GM23338 (cell line): Measurements from ENCODE around the gene VCL. TPM values are rescaled to one million over a fixed set of nuclear protein-coding genes. Genes with fewer than 3 reads are reported as not detected.

Experiments used
- ATAC-seq: fragments of 200-7000 bp; cut with Tn5 transposase; 3 replicates; pipeline ENCODE4 v1.9.1; 2020
- DNase-seq: peaks from one replicate; pipeline ENCODE4 v3.0.0-alpha.2; 2015; ENCODE audit warnings: low spot score
- H2AFZ ChIP-seq: fragments of 200-600 bp; sonication (generic); 2 replicates; pipeline ENCODE4 v1.8.0; 2016; ENCODE audit warnings: antibody characterized with exemption, mild to moderate bottlenecking, moderate library complexity
- H3F3A ChIP-seq: fragments of 200-600 bp; sonication (generic); replicated peaks from 2 replicates; pipeline ENCODE4 v1.8.0; 2017; ENCODE audit warnings: antibody characterized with exemption, mixed run types, low read depth
- H3K27ac ChIP-seq: fragments of 200-600 bp; sonication (generic); 2 replicates; pipeline ENCODE4 v1.6.1; 2016; ENCODE audit warnings: low read depth
- H3K27me3 ChIP-seq: fragments of 200-600 bp; sonication (generic); 2 replicates; pipeline ENCODE4 v1.8.0; 2016; ENCODE audit warnings: mild to moderate bottlenecking, mixed run types, moderate library complexity; ENCODE audit not compliant: insufficient read depth
- H3K36me3 ChIP-seq: fragments of 200-600 bp; sonication (generic); 2 replicates; pipeline ENCODE4 v1.8.0; 2016; ENCODE audit warnings: mild to moderate bottlenecking; ENCODE audit not compliant: insufficient read depth
- H3K4me1 ChIP-seq: fragments of 200-600 bp; sonication (generic); 2 replicates; pipeline ENCODE4 v1.8.0; 2016; ENCODE audit warnings: mild to moderate bottlenecking, moderate library complexity; ENCODE audit not compliant: insufficient read depth
- H3K4me2 ChIP-seq: fragments of 200-600 bp; sonication (generic); 2 replicates; pipeline ENCODE4 v1.7.1; 2017; ENCODE audit warnings: mixed run types
- H3K4me3 ChIP-seq: fragments of 200-600 bp; sonication (generic); 2 replicates; pipeline ENCODE4 v1.6.1; 2016; ENCODE audit warnings: mixed run types
- H3K79me2 ChIP-seq: fragments of 200-600 bp; sonication (generic); replicated peaks from 2 replicates; pipeline ENCODE4 v1.8.0; 2017; ENCODE audit warnings: mild to moderate bottlenecking; ENCODE audit not compliant: insufficient read depth
- H3K9me2 ChIP-seq: fragments of 200-600 bp; sonication (generic); 2 replicates; pipeline ENCODE4 v1.8.0; 2017; ENCODE audit not compliant: insufficient read depth
- H4K20me1 ChIP-seq: fragments of 200-600 bp; sonication (generic); replicated peaks from 2 replicates; pipeline ENCODE4 v1.8.0; 2017; ENCODE audit warnings: mild to moderate bottlenecking; ENCODE audit not compliant: insufficient read depth
- H3K27ac Mint-ChIP-seq: 2 replicates; pipeline ENCODE4 v1.8.0; 2020; ENCODE audit warnings: inconsistent platforms, mild to moderate bottlenecking, moderate library complexity, mixed read lengths
- H3K27me3 Mint-ChIP-seq: 3 replicates; pipeline ENCODE4 v1.8.0; 2022; ENCODE audit warnings: low read depth, mild to moderate bottlenecking, moderate library complexity, mixed read lengths, inconsistent platforms; ENCODE audit not compliant: insufficient read depth, poor library complexity
- H3K36me3 Mint-ChIP-seq: 3 replicates; pipeline ENCODE4 v1.8.0; 2021; ENCODE audit warnings: low read depth, mild to moderate bottlenecking, inconsistent platforms, moderate library complexity, mixed read lengths
- H3K4me1 Mint-ChIP-seq: 3 replicates; pipeline ENCODE4 v1.8.0; 2020; ENCODE audit warnings: mild to moderate bottlenecking, inconsistent platforms, mixed read lengths
- H3K4me3 Mint-ChIP-seq: 3 replicates; pipeline ENCODE4 v1.8.0; 2021; ENCODE audit warnings: moderate library complexity, mild to moderate bottlenecking, inconsistent platforms, mixed read lengths
- H3K9me3 Mint-ChIP-seq: 3 replicates; pipeline ENCODE4 v1.8.0; 2020; ENCODE audit warnings: moderate library complexity, mild to moderate bottlenecking, inconsistent platforms, mixed read lengths
- CREB1 ChIP-seq: fragments of 250-450 bp; sonication (Bioruptor Pico); IDR thresholded peaks from 2 replicates; pipeline ENCODE4 v1.5.0; 2020; ENCODE audit warnings: low read depth, mild to moderate bottlenecking, moderate library complexity
- CTCF ChIP-seq, 2 experiments: fragments of 200-600 bp in 1 of 2; sonication (generic) in 1 of 2; conservative IDR thresholded peaks; 2 replicates each; pipeline versions ENCODE4 v1.5.1 to v1.6.1; 2016 to 2017; ENCODE audit warnings: antibody characterized with exemption in 2 of 2, low read depth in 2 of 2, mild to moderate bottlenecking in 2 of 2, moderate library complexity in 1 of 2
- ETS1 ChIP-seq: IDR thresholded peaks from 2 replicates; pipeline ENCODE4 v1.6.1; 2016; ENCODE audit warnings: antibody characterized with exemption
- EZH2 ChIP-seq: fragments of 200-600 bp; sonication (generic); IDR thresholded peaks from one replicate; pipeline ENCODE4 v1.8.0; 2017; ENCODE audit warnings: antibody characterized with exemption, mild to moderate bottlenecking, low read depth; ENCODE audit not compliant: unreplicated experiment
- EZH2phosphoT487 ChIP-seq: fragments of 200-600 bp; sonication (generic); IDR thresholded peaks from one replicate; pipeline ENCODE4 v1.8.1; 2018; ENCODE audit warnings: antibody characterized with exemption; ENCODE audit not compliant: unreplicated experiment
- JUNB ChIP-seq: IDR thresholded peaks from one replicate; pipeline ENCODE4 v1.6.1; 2016; ENCODE audit warnings: antibody characterized with exemption; ENCODE audit not compliant: unreplicated experiment
- NANOG ChIP-seq: IDR thresholded peaks from 2 replicates; pipeline ENCODE4 v1.6.1; 2016; ENCODE audit warnings: antibody characterized with exemption, borderline replicate concordance
- POLR2AphosphoS5 ChIP-seq: IDR thresholded peaks from 2 replicates; pipeline ENCODE4 v1.6.1; 2016; ENCODE audit warnings: antibody characterized with exemption, low read depth
- REST ChIP-seq: IDR thresholded peaks from one replicate; pipeline ENCODE4 v1.6.1; 2018; ENCODE audit warnings: antibody characterized with exemption; ENCODE audit not compliant: unreplicated experiment
- STAT1 ChIP-seq: IDR thresholded peaks from one replicate; pipeline ENCODE4 v1.6.1; 2016; ENCODE audit warnings: antibody characterized with exemption; ENCODE audit not compliant: unreplicated experiment
- ZNF114 ChIP-seq: fragments of 250-450 bp; sonication (Bioruptor Pico); IDR thresholded peaks from 2 replicates; pipeline ENCODE4 v1.5.0; 2020; ENCODE audit warnings: mild to moderate bottlenecking, moderate library complexity
- ZNF331 ChIP-seq: fragments of 250-450 bp; sonication (Bioruptor Pico); IDR thresholded peaks from 2 replicates; pipeline ENCODE4 v1.5.0; 2020; ENCODE audit warnings: low read depth, mild to moderate bottlenecking, moderate library complexity
- ZNF462 ChIP-seq: fragments of 250-450 bp; sonication (Bioruptor Pico); IDR thresholded peaks from 2 replicates; pipeline ENCODE4 v1.5.0; 2020; ENCODE audit warnings: mild to moderate bottlenecking, moderate library complexity
- polyA plus RNA-seq: library from polyadenylated mRNA; unstranded; fragments of >200 nt; fragmentation: Nextera tagmentation; extraction: Ambion mirVana; gene quantifications from 2 replicates; pipeline ENCODE4 v1.2.1, GENCODE V29; 2016
- total RNA-seq: library from RNA; depleted of rRNA; stranded (reverse); fragments of >200 nt; shearing (Covaris generic); gene quantifications from 2 replicates; pipeline ENCODE4 v1.2.3, GENCODE V29; 2014

Gene VCL
- total and polyA plus RNA-seq, 2 experiments from 2014 or later: 60.7 to 254 TPM

- no peak overlapping the region for H3K27ac ChIP-seq
- H3K4me3 ChIP-seq: no peak overlapping the region
- Mint-ChIP-seq H3K27me3 (no peaks in the 10 kb centered on the region), H3K9me3 (no peaks in the 10 kb centered on the region), H3K36me3 (no peaks in the 10 kb centered on the region), H3K4me3 (no peak overlapping the region), H3K27ac (no peak overlapping the region), H3K4me1 (peaks cover 19% of the 10 kb centered on the region)
- no peak overlapping the region for H3K4me2 ChIP-seq
- H4K20me1 ChIP-seq: no peaks in the 10 kb centered on the region
- H3K36me3 ChIP-seq: no peaks in the 10 kb centered on the region
- H3K9me2 ChIP-seq: no peaks in the 10 kb centered on the region
- no peak for ATAC-seq
- H3K4me1 ChIP-seq: peaks cover 15% of the 10 kb centered on the region
- no peaks in the 10 kb centered on the region for H3K27me3 ChIP-seq
- DNase-seq: no peak
- H3K79me2 ChIP-seq: no peaks in the 10 kb centered on the region
- H3F3A ChIP-seq: no peaks in the 10 kb centered on the region
- H2AFZ ChIP-seq: no peak overlapping the region
- no peak for TF ChIP-seq JUNB
- no peak for TF ChIP-seq EZH2
- no peak for TF ChIP-seq POLR2AphosphoS5
- no peak for TF ChIP-seq ZNF331 (CRISPR knock-in tag)
- TF ChIP-seq REST: no peak
- TF ChIP-seq EZH2phosphoT487: no peak
- no peak for TF ChIP-seq NANOG
- TF ChIP-seq ZNF114: no peak
- no peak for TF ChIP-seq ETS1
- TF ChIP-seq ZNF462 (CRISPR knock-in tag): no peak
- no peak for TF ChIP-seq CREB1 (CRISPR knock-in tag)
- TF ChIP-seq STAT1: no peak
- TF ChIP-seq CTCF (conservative IDR thresholded peaks at IDR 0.05; ENCODE audit: low read depth in 2 of 2): no peak
Observed at GRCh38 chr10:73981812-73982211, 16.1 kb upstream of the VCL start.
